Pancreas (tissue), 10 donors: ENCODE measurements around the gene TMEM201. TPM values are rescaled to one million over a fixed set of nuclear protein-coding genes. Genes with fewer than 3 reads are reported as not detected.

Experiments
- ATAC-seq, 4 donors: fragments of 200-7000 bp; cut with Tn5 transposase; one replicate each; pipeline versions ENCODE4 v1.8.0 to v1.9.1; 2020; ENCODE audit warnings: mild to moderate bottlenecking in 4 of 4, moderate library complexity in 4 of 4
- DNase-seq, 6 donors: peaks; one replicate each; pipeline ENCODE4 v3.0.0-alpha.2; 2020
- FAIRE-seq: peaks from 2 replicates; lab custom pipeline; 2012; peaks lifted over from hg19 to GRCh38; lab: Jason Lieb, UNC
- H3K27ac ChIP-seq, 4 donors: fragments of 200-600 bp; sonication (generic); 1 replicate in 3 of 4; 2 replicates in 1 of 4; pipeline versions ENCODE4 v1.5.0 to v1.8.0; 2020
- H3K27me3 ChIP-seq, 4 donors: fragments of 200-600 bp; one replicate each; pipeline ENCODE4 v1.8.0; 2021
- H3K36me3 ChIP-seq, 3 donors: fragments of 200-600 bp; sonication (generic) in 1 of 3; one replicate each; pipeline versions ENCODE4 v1.5.0 to v1.8.0; 2020 to 2021
- H3K4me1 ChIP-seq, 3 donors: fragments of 200-600 bp; one replicate each; pipeline ENCODE4 v1.8.0; 2021
- H3K4me3 ChIP-seq, 4 donors: fragments of 200-600 bp; sonication (generic) in 2 of 4; one replicate each; pipeline versions ENCODE4 v1.5.0 to v1.8.0; 2020 to 2021
- H3K9me3 ChIP-seq, 4 donors: fragments of 200-600 bp; one replicate each; pipeline ENCODE4 v1.8.0; 2021
- CTCF ChIP-seq, 4 donors: fragments of 200-600 bp; sonication (generic) in 3 of 4; IDR thresholded peaks; one replicate each; pipeline versions ENCODE4 v1.5.0 to v1.8.0; 2021; ENCODE audit warnings: antibody characterized with exemption in 4 of 4
- WGBS, 2 donors: extraction: QIAGEN DNeasy Blood & Tissue Kit; methylation state at CpG; one replicate each; pipeline ENCODE4 v1.1.7; 2013; 5-methylcytosine and 5-hydroxymethylcytosine counted together
- intact Hi-C, 3 donors: fragments of 100-400 bp; cut with DNase I; formaldehyde crosslinking; loops; one replicate each; pipeline versions ENCODE4 v1.11.1 to v1.14.2; 2022
- polyA plus RNA-seq, 2 donors: library from polyadenylated mRNA; stranded (reverse); fragments of 200-250 nt; gene quantifications; one replicate each; pipeline ENCODE4 v1.2.3, GENCODE V29; 2013
- total RNA-seq, 6 donors: library from RNA; stranded (reverse); fragmentation: NEBNext Ultra II Directional in 4 of 6; extraction: Animal tissue kit (Norgen Biotek cat#: 25700) in 4 of 6; gene quantifications; one replicate each; pipeline versions ENCODE4 v1.2.1 to v1.2.4, GENCODE V29; 2021 to 2023
- donor health status: healthy with polysubstance abuse.
- donor health status: DM: no; HTN: no; CAD: no; lungs with moderate emphysema.
- donor health status: DM: no; HTN: no; CAD: no.
- donor health status: control.
- donor health status: control.
- donor health status: Bipolar disorder and iron deficiency.
- donor health status: DM: yes; HTN: yes; CAD: no.
- donor health status: DM: no; HTN: no; CAD: no.
- donor health status: DM: no; HTN: no; CAD: no.
- donor health status: DM: yes; HTN: yes; CAD: no.

Gene TMEM201
- total and polyA plus RNA-seq, 8 donors: 2.9 to 7.2 (median 6.2) TPM

- no peaks in the 10 kb centered on the region for H3K9me3 ChIP-seq
- peak; percentile 21 to 66 (median 58) for ATAC-seq
- intact Hi-C loops: no loop called here
- H3K36me3 ChIP-seq: no peaks in the 10 kb centered on the region
- TF ChIP-seq CTCF (IDR thresholded peaks at IDR 0.05): no peak
- WGBS, 2 donors: 1 to 2% methylated on average over 39 to 94 of the region's 94 CpGs
- peak within 1 kb of the TSS; percentile 10 to 50 (median 23) for H3K4me3 ChIP-seq
- FAIRE-seq: no peak
- H3K27me3 ChIP-seq: peaks cover 0 to 10% (median 0%) of the 10 kb centered on the region in 4 donors
- peak within 1 kb of the TSS in 1 of 4 donors; percentile 17 for H3K27ac ChIP-seq
- peaks cover 0 to 7% (median 0%) of the 10 kb centered on the region in 3 donors for H3K4me1 ChIP-seq
- DNase-seq: peak in 1 of 6 donors; percentile 59
Measured at GRCh38 chr1:9651565-9652378, 63.1 kb downstream of the TMEM201 start, which contains the start of gene PIK3CD. Gene PIK3CD (plus strand): TSS chr1:9651731. CDS start chr1:9710456, 58,725 bp downstream.

GRCh38 chr1:9652379-9653209 lies 63.9 kb downstream of the TMEM201 start:
- Histone ChIP-seq H3K27me3 (peaks cover 0 to 10% (median 0%) of the 10 kb centered on the region in 4 donors), H3K4me1 (peaks cover 0 to 7% (median 0%) of the 10 kb centered on the region in 3 donors), H3K9me3 (no peaks in the 10 kb centered on the region), H3K36me3 (no peaks in the 10 kb centered on the region), H3K4me3 (peak overlapping the region; percentile 10 to 50 (median 23)), H3K27ac (peak overlapping the region in 1 of 4 donors; percentile 17)
- 7 to 8% methylated on average over 53 to 55 of the region's 55 CpGs for WGBS, 2 donors
- intact Hi-C loops: no loop called here
- FAIRE-seq (no peak), ATAC-seq (peak in 3 of 4 donors; percentile 37 to 55 (median 48)), DNase-seq (peak in 1 of 6 donors; percentile 61)
- TF ChIP-seq CTCF (IDR thresholded peaks at IDR 0.05): no peak

- no peak for TF ChIP-seq CTCF (IDR thresholded peaks at IDR 0.05)
- intact Hi-C loops: no loop called here
- 36 to 52% methylated on average over 11 of the region's 11 CpGs for WGBS, 2 donors
- Histone ChIP-seq H3K4me3 (peak overlapping the region in 1 of 4 donors; percentile 50), H3K4me1 (peaks cover 0 to 7% (median 0%) of the 10 kb centered on the region in 3 donors), H3K27ac (no peak overlapping the region), H3K36me3 (no peaks in the 10 kb centered on the region), H3K9me3 (no peaks in the 10 kb centered on the region), H3K27me3 (peaks cover 0 to 10% (median 0%) of the 10 kb centered on the region in 4 donors)
- no peak for ATAC-seq
- FAIRE-seq: no peak
- no peak for DNase-seq
Measured at GRCh38 chr1:9653210-9653490, 64.4 kb downstream of the TMEM201 start.

GRCh38 chr1:9653491-9654050 lies 64.9 kb downstream of the TMEM201 start:
- whole genome bisulfite sequencing, 2 donors: 54 to 59% methylated on average over 10 of the region's 10 CpGs
- DNase-seq (no peak), ATAC-seq (peak in 1 of 4 donors; percentile 23), FAIRE-seq (no peak)
- H3K27ac ChIP-seq: no peak overlapping the region
- peaks cover 0 to 7% (median 0%) of the 10 kb centered on the region in 3 donors for H3K4me1 ChIP-seq
- TF ChIP-seq CTCF (IDR thresholded peaks at IDR 0.05): no peak
- no peaks in the 10 kb centered on the region for H3K36me3 ChIP-seq
- H3K9me3 ChIP-seq: no peaks in the 10 kb centered on the region
- intact Hi-C loops: no loop called here
- peaks cover 0 to 10% (median 0%) of the 10 kb centered on the region in 4 donors for H3K27me3 ChIP-seq
- H3K4me3 ChIP-seq: no peak overlapping the region
